ENCODE data around the gene RCOR1.
A peak's percentile ranks its signal among the peaks of the same experiment; 100 is the strongest.
"Not testable (repeated sequence)": the region's sequence is repeated elsewhere in the genome, so short reads cannot be mapped to it uniquely, and the experiment has no call there.

RCOR1 gene

GRCh38 chr14:102757646-102758045 is 165.2 kb downstream of the RCOR1 start:
- no peak for DNase-seq

- no peak for DNase-seq
Measured at GRCh38 chr14:102758087-102758486, 165.6 kb downstream of the RCOR1 start.

GRCh38 chr14:102759456-102760187 is 167.2 kb downstream of the RCOR1 start:
- DNase-seq, result peak; percentile 11

DNA sequence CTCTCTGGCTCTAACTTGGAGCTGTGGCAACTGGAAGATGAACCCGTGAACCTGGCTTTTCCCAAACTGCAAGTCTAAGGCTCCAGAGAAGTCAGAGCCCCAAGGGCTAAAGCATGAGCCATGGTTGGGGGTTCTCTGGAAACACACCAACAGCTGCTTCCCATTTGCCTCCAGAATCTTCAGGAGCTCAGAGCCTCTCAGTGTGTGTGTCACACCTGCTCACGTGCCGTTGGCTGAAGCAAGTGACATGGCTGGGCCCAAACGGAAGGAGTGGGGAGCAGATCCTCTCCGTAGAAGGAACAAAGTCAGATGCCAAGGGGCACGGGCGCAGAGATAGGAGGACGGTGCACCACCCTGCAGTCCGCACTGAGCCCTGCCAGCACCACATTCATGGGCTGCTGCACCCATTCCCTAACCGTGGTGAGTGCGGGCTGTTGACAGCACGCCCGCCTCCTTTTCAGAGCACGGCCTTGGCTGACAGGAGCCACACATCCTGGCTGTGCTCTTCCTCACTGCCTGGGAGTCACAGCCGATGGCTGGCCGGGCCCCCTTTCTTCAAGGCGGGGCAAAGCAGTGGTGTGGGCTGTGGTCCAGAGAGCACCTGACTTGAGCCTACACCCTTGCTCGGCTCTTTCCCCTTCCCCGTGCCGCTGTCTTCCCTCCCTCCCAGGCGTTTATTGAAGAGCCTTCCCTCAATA is 168.2 kb downstream of the RCOR1 start:
- DNase-seq, result no peak

DNA sequence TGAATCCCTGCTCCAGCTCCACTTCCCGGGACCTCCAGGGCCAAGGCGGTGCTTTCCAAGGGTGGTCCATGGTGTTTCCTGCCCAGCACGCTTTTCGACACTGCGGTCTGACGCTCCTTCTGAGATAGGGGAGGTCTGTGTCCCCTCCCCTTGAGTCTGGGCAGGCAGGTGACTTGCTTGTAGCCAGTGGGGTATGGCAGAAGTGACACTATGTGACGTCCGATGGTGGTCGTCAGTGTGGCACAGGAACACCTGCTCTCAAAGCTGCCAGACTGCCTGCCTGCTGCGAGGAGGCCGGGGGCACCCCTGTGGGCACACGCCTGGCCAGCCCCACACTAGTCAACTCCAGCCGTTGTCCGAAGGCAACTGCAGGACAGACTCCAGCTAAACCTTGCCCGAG is 168.8 kb downstream of the RCOR1 start:
- no peak for DNase-seq

GRCh38 chr14:102764220-102764671 is 171.8 kb downstream of the RCOR1 start:
- no peak for DNase-seq

- DNase-seq, result not testable (repeated sequence)
Measured at GRCh38 chr14:102765770-102766169, 173.3 kb downstream of the RCOR1 start.

DNA sequence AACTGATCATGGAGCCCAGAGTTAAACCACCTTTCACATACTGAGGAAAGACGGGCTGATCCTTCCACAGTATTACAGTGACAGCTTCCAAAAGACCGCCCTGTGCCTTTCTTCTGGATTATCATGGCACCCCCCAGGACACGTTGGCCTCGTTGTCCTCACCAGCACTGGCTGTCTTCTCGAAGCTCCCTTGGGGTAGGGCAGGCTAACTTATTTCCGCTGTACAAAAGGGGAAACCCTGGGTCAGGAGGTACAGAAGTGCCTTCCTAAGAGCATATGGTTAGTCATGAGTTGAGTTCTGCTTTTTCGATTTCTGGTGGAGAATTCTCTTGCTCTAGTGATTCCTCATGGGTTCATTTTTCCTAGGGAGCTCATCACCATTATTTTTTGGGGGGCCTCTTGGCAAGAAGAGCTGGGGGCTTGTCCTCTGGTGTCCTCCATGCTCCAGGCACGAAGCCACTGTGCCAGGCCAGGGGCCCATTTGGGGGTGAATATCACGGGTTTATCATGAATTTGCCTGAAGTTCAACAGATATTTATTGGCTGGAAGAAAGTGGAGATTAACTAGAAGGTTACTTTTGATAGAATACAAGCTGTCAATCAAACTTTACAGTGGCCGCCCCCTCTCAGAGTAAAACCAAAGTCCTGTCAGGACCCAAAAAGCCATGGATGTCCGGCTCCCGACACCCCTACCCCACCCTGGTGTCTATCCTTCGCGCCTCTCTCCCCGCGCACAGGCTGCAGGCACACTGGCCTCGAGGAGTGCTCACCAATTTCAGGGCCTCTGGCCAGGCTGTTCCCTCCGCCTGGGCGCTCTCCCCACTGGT is 176.0 kb downstream of the RCOR1 start:
- no peak for DNase-seq

GRCh38 chr14:102769049-102769327 is 176.5 kb downstream of the RCOR1 start:
- no peak for DNase-seq

DNA sequence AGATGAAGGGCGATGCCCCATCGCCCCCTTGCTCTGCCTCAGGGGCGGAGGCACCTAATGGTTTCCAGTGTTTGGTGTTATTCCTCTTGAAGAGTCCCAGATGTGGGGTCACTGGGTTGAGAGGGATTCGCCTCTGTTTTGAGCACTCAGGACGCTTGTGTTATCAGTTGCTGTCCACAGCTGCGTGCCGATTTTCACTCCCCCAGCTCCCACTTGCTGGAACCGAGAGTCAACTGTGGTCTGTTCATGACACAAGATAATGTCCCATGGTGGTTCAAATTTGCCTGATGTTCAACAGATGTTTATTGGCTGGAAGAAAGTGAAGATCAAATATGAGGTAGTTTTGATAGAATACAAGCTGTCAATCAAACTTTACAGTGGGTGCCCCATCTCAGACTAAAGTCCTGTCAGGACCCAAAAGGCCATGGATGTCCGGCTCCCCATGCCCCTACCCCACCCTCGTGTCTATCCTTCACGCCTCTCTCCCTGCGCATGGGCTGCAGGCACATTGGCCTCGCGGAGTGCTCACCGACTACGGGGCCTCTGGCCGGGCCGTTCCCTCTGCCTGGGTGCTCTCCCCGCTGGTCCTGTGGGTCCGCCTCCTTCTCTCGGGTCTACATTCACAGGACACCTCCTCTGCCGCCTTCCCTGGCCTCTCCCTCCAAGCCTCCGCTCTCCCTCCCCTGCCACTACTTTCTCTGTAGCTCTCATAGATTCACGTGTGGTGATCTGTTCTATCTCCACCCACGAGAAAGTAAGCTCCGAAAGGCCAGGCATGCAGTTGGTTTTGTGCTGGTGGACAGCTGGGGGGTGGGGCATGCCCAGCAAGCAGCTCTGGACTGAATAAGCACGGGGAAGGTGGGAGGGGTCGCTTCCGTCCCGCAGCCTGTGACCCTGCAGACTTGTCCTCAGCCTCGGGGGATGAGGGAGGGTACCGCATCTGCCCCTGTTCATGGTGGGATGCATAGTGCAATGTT is 178.0 kb downstream of the RCOR1 start:
- DNase-seq, result no peak

DNA sequence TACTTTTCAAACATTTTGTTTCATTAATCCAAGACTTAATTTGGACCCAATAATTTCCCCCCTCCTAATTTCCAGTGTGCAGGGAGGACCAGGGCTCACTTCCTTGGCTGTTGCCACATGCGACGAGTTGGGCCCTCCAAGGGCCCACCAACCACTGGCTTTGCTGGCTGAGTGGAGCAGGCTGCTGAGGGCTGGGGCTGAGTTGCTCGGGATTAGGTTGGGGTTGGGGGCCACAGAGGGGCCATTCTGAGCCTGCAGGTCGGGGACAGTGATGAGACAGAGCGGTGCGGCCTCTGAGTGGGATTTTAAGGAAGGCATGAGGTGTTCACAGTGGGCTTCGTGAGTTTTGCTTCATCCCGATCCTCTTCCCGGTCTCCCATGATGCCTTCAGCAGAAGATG is 178.7 kb downstream of the RCOR1 start:
- DNase-seq, result no peak

GRCh38 chr14:102772781-102773570 is 180.5 kb downstream of the RCOR1 start:
- peak; percentile 12 for DNase-seq

GRCh38 chr14:102774391-102775153 is 182.1 kb downstream of the RCOR1 start:
- DNase-seq, result peak; percentile 68

DNA sequence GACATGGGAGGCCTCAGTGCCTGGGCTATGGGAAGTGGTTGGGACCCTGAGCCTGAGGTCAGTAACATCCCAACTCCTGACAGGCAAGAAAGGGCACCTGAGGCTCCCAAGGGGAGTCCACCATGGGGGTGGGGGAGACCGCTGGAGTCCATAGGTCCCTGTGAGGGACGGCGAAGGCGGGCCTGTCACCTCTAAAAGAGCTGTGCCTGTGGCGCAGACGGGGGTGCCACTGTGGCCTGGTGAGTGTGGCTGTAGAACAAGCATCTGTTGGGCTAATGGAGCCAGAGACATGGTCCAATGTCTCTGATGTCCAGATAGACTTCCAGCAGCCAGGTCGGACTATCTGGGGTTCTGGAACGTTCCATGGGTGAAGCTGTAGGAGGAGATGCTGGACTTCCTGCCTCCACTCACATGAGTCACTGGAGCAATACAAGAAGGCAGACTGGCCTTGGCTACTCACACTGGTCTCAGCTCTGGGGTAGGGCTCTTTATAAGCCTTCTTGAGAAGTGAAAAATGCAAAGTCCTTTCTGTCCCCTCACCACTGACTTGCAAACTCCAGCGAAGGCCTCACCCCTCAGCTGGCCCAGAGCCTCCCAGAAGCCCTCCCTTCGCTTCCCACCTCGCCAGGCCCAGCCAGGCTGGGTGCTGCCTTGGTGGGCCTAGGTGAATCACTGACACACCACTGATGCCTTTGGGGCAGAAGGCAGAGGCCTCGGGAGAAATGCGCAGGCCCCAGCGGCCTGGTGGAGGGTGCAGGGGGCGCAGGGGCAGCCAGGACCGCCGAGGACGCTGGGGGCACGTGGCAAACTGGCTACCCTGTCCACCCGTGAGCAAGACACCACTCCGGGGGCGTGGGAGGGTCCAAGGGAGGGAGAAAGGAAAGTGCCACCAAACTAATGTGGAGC is 183.7 kb downstream of the RCOR1 start:
- no peak for DNase-seq

GRCh38 chr14:102776761-102777710 is 184.6 kb downstream of the RCOR1 start, which contains the start of gene TRAF3:
Gene TRAF3 (plus strand): TSS chr14:102777449. CDS start chr14:102870202, 92,753 bp downstream.
- peak; percentile 6 for DNase-seq

- no peak for DNase-seq
Measured at GRCh38 chr14:102777711-102778337, 185.4 kb downstream of the RCOR1 start.

DNA sequence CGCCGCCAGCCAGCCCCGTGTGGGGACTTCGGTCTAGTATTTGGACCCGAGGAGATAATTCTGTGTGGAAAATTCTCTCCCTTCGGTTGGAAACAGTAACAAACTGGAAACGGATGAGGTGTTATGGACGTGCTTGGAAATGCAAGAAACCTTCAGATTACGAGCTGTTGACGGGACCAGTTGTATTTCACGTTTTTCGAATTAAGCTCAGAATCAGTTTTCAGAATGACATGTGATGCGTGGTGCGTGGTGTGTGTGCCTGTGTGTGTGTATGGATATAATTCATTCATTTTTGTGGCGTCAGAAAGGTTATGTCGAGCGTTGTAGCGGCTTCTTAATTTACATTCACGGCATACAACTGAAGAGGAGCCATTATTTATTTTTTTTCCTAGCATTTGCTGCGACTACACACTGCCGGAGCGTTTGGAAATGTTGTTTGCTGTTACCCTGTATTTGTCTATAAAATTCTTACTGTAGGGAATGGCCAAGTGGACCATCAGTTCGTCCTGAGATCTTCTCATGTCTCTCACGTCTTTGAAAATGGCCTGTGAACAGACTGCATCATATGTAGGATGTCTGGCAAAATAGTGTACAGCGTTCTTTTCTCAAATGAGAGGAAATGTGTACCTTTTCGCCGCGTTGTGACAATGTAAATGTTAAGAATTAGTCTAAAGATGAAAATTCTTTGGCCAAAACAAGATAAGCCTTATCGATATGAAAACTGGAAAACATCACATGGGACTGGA is 186.1 kb downstream of the RCOR1 start:
- peak; percentile 12 for DNase-seq

All from NCI-H748 treated with DMSO at 0.1 percent for 48 hours (cell line).